HG03108 (cell line): ENCODE measurements around the gene SENP2.

Experiments used
- ATAC-seq: cut with Tn5 transposase; IDR thresholded peaks from one replicate; pipeline ENCODE4 v1.9.1; 2021; ENCODE audit warnings: moderate library complexity; ENCODE audit not compliant: unreplicated experiment

Gene SENP2

DNA sequence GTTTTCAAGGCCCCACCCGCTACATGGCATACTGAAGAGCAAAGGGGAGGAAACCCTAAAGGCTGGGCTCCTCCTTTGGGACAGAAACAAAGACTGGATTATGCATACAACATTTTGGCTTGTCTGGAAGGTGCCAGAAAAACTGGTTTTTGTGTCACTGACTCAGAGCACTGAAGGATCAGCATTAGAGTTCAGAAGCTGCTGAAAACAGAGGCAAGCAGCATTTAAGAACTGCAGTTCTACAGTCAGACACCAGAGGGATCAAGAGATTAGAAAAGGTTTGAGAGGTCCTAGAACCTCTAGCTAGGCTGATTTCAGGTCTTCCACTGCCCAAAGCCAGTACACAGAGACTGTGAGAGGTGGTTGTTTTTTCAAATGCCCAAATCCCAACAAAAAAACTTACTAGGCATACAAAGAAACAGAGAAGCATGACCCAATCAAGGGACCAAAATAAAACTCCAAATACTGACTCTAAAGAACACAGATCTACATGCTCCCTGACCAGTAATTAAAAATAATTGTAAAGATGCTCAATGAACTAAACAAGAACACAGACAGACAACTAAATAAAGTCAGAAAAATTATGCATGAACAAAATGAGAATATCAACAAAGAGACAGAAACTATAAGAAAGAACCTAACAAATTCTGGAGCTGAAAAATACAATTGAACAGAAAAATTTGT lies 91.2 kb downstream of the SENP2 start:
- ATAC-seq, result no peak

DNA sequence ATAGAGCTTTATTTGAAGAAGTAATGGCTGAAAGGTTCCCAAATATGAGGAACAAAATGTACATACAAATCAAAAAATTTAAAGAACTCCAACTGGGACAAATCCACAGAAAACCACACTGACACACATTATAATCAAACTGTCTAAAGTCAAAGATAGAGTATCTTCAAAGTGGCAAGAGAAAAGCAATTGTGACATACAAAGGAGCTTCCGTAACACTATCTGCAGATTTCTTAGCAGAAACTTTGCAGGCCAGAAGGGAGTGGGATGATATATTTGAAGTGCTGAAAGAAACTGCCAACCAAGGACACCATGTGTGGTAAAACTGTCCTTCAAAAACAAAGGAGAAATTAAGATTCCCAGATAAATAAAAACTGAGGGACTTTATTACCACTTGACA lies 91.9 kb downstream of the SENP2 start:
- no peak for ATAC-seq

DNA sequence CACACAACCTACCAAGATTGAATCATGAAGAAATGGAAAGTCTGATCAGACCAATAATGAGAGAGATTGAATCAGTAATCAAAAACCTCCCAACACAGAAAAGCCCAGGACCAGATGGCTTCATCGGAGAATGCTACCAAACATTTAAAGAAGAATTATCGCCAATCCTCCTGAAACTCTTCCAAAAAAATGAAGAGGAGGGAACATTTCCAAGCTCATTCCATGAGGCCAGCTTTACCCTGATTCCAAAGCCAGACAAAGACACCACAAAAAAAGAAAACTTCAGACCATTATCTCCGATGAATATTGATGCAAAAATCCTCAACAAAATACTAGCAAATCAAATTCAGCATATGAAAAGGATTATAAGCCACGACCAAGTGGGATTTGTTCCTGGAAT lies 94.1 kb downstream of the SENP2 start:
- ATAC-seq, result no peak
